Stimulated activated CD4-positive, alpha-beta T cell treated with anti-CD3 and anti-CD28 coated beads, Interleukin-1b, Interleukin-23, amount 100 ng/mL, for 4 hours (primary cell): Measurements from ENCODE around the gene OR10H1.
"Not testable (repeated sequence)": the region's sequence is repeated elsewhere in the genome, so short reads cannot be mapped to it uniquely, and the experiment has no call there.

Source experiments
- DNase-seq, 2 donors: peaks; one replicate each; pipeline ENCODE4 v3.0.0-alpha.2; 2020; ENCODE audit warnings: low read depth in 2 of 2

OR10H1 gene

GRCh38 chr19:15828611-15829305 lies 13.3 kb upstream of the OR10H1 start:
- DNase-seq = not testable (repeated sequence)

GRCh38 chr19:15828121-15828610 lies 12.7 kb upstream of the OR10H1 start:
- no peak for DNase-seq

- DNase-seq = no peak
These were observed 10.3 kb upstream of the OR10H1 start for GRCh38 chr19:15825753-15826152.

GRCh38 chr19:15820646-15821045 lies 5.2 kb upstream of the OR10H1 start:
- no peak for DNase-seq

GRCh38 chr19:15813916-15814315 lies 1.5 kb downstream of the OR10H1 start:
- no peak for DNase-seq

GRCh38 chr19:15812060-15812722 lies 3.3 kb downstream of the OR10H1 start:
- DNase-seq = no peak

- no peak for DNase-seq
These were observed 4.0 kb downstream of the OR10H1 start for GRCh38 chr19:15811476-15811875.

GRCh38 chr19:15810335-15810734 lies 5.1 kb downstream of the OR10H1 start:
- no peak for DNase-seq

GRCh38 chr19:15794279-15794678 lies 21.2 kb downstream of the OR10H1 start:
- DNase-seq = not testable (repeated sequence)

GRCh38 chr19:15790096-15790495 lies 25.4 kb downstream of the OR10H1 start:
- no peak for DNase-seq

GRCh38 chr19:15788594-15789270 lies 26.7 kb downstream of the OR10H1 start:
- DNase-seq = no peak

GRCh38 chr19:15787611-15788155 lies 27.8 kb downstream of the OR10H1 start, which contains the start of gene OR10H5:
OR10H5 (plus strand) TSS chr19:15787661; CDS start chr19:15794049, 6,388 bp downstream.
- DNase-seq = no peak

GRCh38 chr19:15782896-15783295 lies 32.6 kb downstream of the OR10H1 start:
- DNase-seq = not testable (repeated sequence)

- DNase-seq = no peak
These were observed 33.3 kb downstream of the OR10H1 start for GRCh38 chr19:15782211-15782610.

- DNase-seq = no peak
These were observed 33.8 kb downstream of the OR10H1 start for GRCh38 chr19:15781661-15782060.

- DNase-seq = no peak
These were observed 34.6 kb downstream of the OR10H1 start for GRCh38 chr19:15780610-15781418.

GRCh38 chr19:15779756-15780476 lies 35.5 kb downstream of the OR10H1 start:
- no peak for DNase-seq

- DNase-seq = no peak
These were observed 38.2 kb downstream of the OR10H1 start for GRCh38 chr19:15776991-15777970.

- no peak for DNase-seq
These were observed 39.2 kb downstream of the OR10H1 start for GRCh38 chr19:15776264-15776663.

- DNase-seq = no peak
These were observed 40.2 kb downstream of the OR10H1 start for GRCh38 chr19:15775249-15775648.
